ENCODE data around the gene BGLAP. TPM values are rescaled to one million over a fixed set of nuclear protein-coding genes. Genes with fewer than 3 reads are reported as not detected.

The BGLAP gene
- polyA plus RNA-seq, 1 of the 3 experiments (the other 2 are of a cell fraction), result 1.1 TPM

- POLR2A ChIA-PET, result interaction anchor here (1.7 to 1.8 kb wide), 2 partner anchors 24 to 46 kb away, joined by 7 to 9 read pairs; partner anchors contain the start of genes PMF1 and SMG5
- peaks cover 11 to 29% of the 10 kb centered on the region in 2 experiments; a peak in 3 of 4 replicates for H3K4me1 ChIP-seq (ENCODE audit: control insufficient read depth in 1 of 2, insufficient read depth in 2 of 2, low read depth in 1 of 2, low read length in 1 of 2)
- peaks cover 13% of the 10 kb centered on the region; the same call in 1 of the 2 replicates for H4K20me1 ChIP-seq (ENCODE audit: insufficient read depth)
- peaks cover 7% of the 10 kb centered on the region; the same call in 1 of the 2 replicates for H3K79me2 ChIP-seq (ENCODE audit: insufficient read depth)
- H3K27ac ChIP-seq (ENCODE audit: low read depth in 2 of 2, low read length in 1 of 2), result peak overlapping the region in 1 of 2 experiments; percentile 1; a peak in 1 of 4 replicates
- peaks cover 67 to 70% of the 10 kb centered on the region in 2 experiments for H3K36me3 ChIP-seq (replicated peaks in 1 of 2; ENCODE audit: control insufficient read depth in 1 of 2, insufficient read depth in 2 of 2, low read length in 1 of 2)
- H3K9me3 ChIP-seq, result no peaks in the 10 kb centered on the region
- H3F3A ChIP-seq (replicated peaks; ENCODE audit: insufficient read depth), result peaks cover 16% of the 10 kb centered on the region
- no peak for DNase-seq
- CTCF ChIA-PET, result interaction anchor here (1.4 to 3.6 kb wide), 8 partner anchors 8 to 128 kb away, joined by 5 to 35 read pairs (median 9); partner anchors contain the start of gene PMF1
- no peak overlapping the region for H3K4me2 ChIP-seq
- no peak overlapping the region for H3K4me3 ChIP-seq (ENCODE audit: low read depth in 2 of 2, low read length in 1 of 2)
- no peak overlapping the region for H3K9ac ChIP-seq
- no peak overlapping the region for H2AFZ ChIP-seq (ENCODE audit: low read depth)
- no peaks in the 10 kb centered on the region for H3K9me2 ChIP-seq
- H3K27me3 ChIP-seq (ENCODE audit: insufficient read depth), result no peaks in the 10 kb centered on the region
- WGBS (ENCODE audit: low lambda C conversion rate), result 97% methylated on average over 7 of the region's 8 CpGs
- TF ChIP-seq SMC3 (IDR thresholded peaks at IDR 0.05; ENCODE audit: low read depth, low read length), result no peak
- no peak for TF ChIP-seq ZBTB33 (IDR thresholded peaks at IDR 0.05; ENCODE audit: borderline replicate concordance, low read depth)
These were observed 16.9 kb downstream of the BGLAP start for GRCh38 chr1:156258859-156259258.

- no peaks in the 10 kb centered on the region for H3K9me2 ChIP-seq
- H3K9me3 ChIP-seq, result no peaks in the 10 kb centered on the region
- no peak overlapping the region for H3K4me3 ChIP-seq (ENCODE audit: low read depth in 2 of 2, low read length in 1 of 2)
- H3K9ac ChIP-seq, result no peak overlapping the region
- H3K4me1 ChIP-seq (ENCODE audit: control insufficient read depth in 1 of 2, insufficient read depth in 2 of 2, low read depth in 1 of 2, low read length in 1 of 2), result peaks cover 11 to 27% of the 10 kb centered on the region in 2 experiments; a peak in 3 of 4 replicates
- DNase-seq, result peak; percentile 64
- H3K79me2 ChIP-seq (ENCODE audit: insufficient read depth), result peaks cover 7% of the 10 kb centered on the region; the same call in 1 of the 2 replicates
- no peak overlapping the region for H3K4me2 ChIP-seq
- peaks cover 67 to 72% of the 10 kb centered on the region in 2 experiments for H3K36me3 ChIP-seq (replicated peaks in 1 of 2; ENCODE audit: control insufficient read depth in 1 of 2, insufficient read depth in 2 of 2, low read length in 1 of 2)
- H3F3A ChIP-seq (replicated peaks; ENCODE audit: insufficient read depth), result peaks cover 22% of the 10 kb centered on the region
- ChIA-PET CTCF (interaction anchor here (0.5 to 3.6 kb wide), 39 partner anchors 9 to 181 kb away, joined by 3 to 35 read pairs (median 6); partner anchors contain the start of genes BGLAP, GLMP, PAQR6 and PMF1), POLR2A (interaction anchor here (0.7 to 1.8 kb wide), 4 partner anchors 8 to 47 kb away, joined by 4 to 9 read pairs (median 6); partner anchors contain the start of genes BGLAP, PMF1 and SMG5)
- no peak overlapping the region for H2AFZ ChIP-seq (ENCODE audit: low read depth)
- H4K20me1 ChIP-seq (ENCODE audit: insufficient read depth), result peaks cover 13% of the 10 kb centered on the region; the same call in 1 of the 2 replicates
- H3K27me3 ChIP-seq (ENCODE audit: insufficient read depth), result no peaks in the 10 kb centered on the region
- H3K27ac ChIP-seq (ENCODE audit: low read depth in 2 of 2, low read length in 1 of 2), result peak overlapping the region in 1 of 2 experiments; percentile 36; a peak in 2 of 4 replicates
- TF ChIP-seq IRF3 (IDR thresholded peaks at IDR 0.05; ENCODE audit: low read depth, low read length) (no peak), TAF1 (IDR thresholded peaks at IDR 0.05; ENCODE audit: borderline replicate concordance, low read depth, low read length) (no peak), MXI1 (IDR thresholded peaks at IDR 0.05; ENCODE audit: low read depth, low read length) (peak; percentile 65; the same call in 1 of the 2 replicates), CHD2 (IDR thresholded peaks at IDR 0.05; ENCODE audit: low read length, partially characterized antibody) (peak; percentile 12), EP300 (IDR thresholded peaks at IDR 0.05; ENCODE audit: borderline replicate concordance in 1 of 2, low read depth in 1 of 2, low read length in 1 of 2) (peak in 1 of 2 experiments; percentile 21; a peak in 1 of 4 replicates), SMC3 (IDR thresholded peaks at IDR 0.05; ENCODE audit: low read depth, low read length) (peak; percentile 66; the same call in 1 of the 2 replicates), CTCF (IDR thresholded peaks at IDR 0.05) (peak; percentile 32; the same call in 1 of the 2 replicates), RAD21 (IDR thresholded peaks at IDR 0.05; ENCODE audit: low read length) (peak; percentile 79)
- 94% methylated on average over 3 of the region's 3 CpGs for WGBS (ENCODE audit: low lambda C conversion rate)
These were observed 17.8 kb downstream of the BGLAP start for GRCh38 chr1:156259805-156260204.
